ENCODE data around the gene RNF148.
"Not testable (repeated sequence)": the region's sequence is repeated elsewhere in the genome, so short reads cannot be mapped to it uniquely, and the experiment has no call there.

The RNF148 gene

GRCh38 chr7:122686360-122686878 lies 16.3 kb downstream of the RNF148 start:
- H3F3A ChIP-seq (ENCODE audit: low read depth): no peaks in the 10 kb centered on the region
- H3K4me3 ChIP-seq (ENCODE audit: low read length, poor library complexity, severe bottlenecking): no peak overlapping the region
- H3K9me3 ChIP-seq (ENCODE audit: insufficient read depth, low read depth, low read length): no peaks in the 10 kb centered on the region
- H3K36me3 ChIP-seq (ENCODE audit: insufficient read depth, low read length): no peaks in the 10 kb centered on the region
- TF ChIP-seq CTCF (conservative IDR thresholded peaks at IDR 0.05; ENCODE audit: low read length) (no peak), EZH2phosphoT487 (IDR thresholded peaks at IDR 0.05; ENCODE audit: borderline replicate concordance) (no peak)
- no peaks in the 10 kb centered on the region for H4K20me1 ChIP-seq (ENCODE audit: insufficient read depth, low read length, poor library complexity, severe bottlenecking)
- no peaks in the 10 kb centered on the region for H3K79me2 ChIP-seq (ENCODE audit: insufficient read depth, low read length)
- no peak overlapping the region for H2AFZ ChIP-seq (ENCODE audit: low read length)
- H3K4me2 ChIP-seq (ENCODE audit: low read depth, low read length, poor library complexity, severe bottlenecking): no peak overlapping the region
- H3K27me3 ChIP-seq (ENCODE audit: insufficient read depth, low read length, poor library complexity, severe bottlenecking): no peaks in the 10 kb centered on the region
- H3K4me1 ChIP-seq (ENCODE audit: insufficient read depth, low read length, poor library complexity, severe bottlenecking): no peaks in the 10 kb centered on the region
- no peaks in the 10 kb centered on the region for H3K9me2 ChIP-seq (replicated peaks; ENCODE audit: low read depth, low read length)
- H3K9ac ChIP-seq (ENCODE audit: low read depth, low read length, poor library complexity, severe bottlenecking): no peak overlapping the region

- H3K9ac ChIP-seq (ENCODE audit: low read depth, low read length, poor library complexity, severe bottlenecking): no peak overlapping the region
- TF ChIP-seq EZH2phosphoT487 (IDR thresholded peaks at IDR 0.05; ENCODE audit: borderline replicate concordance) (no peak), CTCF (conservative IDR thresholded peaks at IDR 0.05; ENCODE audit: low read length) (no peak)
These were observed 18.2 kb downstream of the RNF148 start for GRCh38 chr7:122684504-122684903.

GRCh38 chr7:122682815-122683550 lies 19.7 kb downstream of the RNF148 start:
- H4K20me1 ChIP-seq (ENCODE audit: insufficient read depth, low read length, poor library complexity, severe bottlenecking): no peaks in the 10 kb centered on the region

More at GRCh38 chr7:122684504-122684903, 18.2 kb downstream of the RNF148 start:
- Histone ChIP-seq H2AFZ (ENCODE audit: low read length) (no peak overlapping the region), H3K9me3 (ENCODE audit: insufficient read depth, low read depth, low read length) (no peaks in the 10 kb centered on the region), H3K4me2 (ENCODE audit: low read depth, low read length, poor library complexity, severe bottlenecking) (no peak overlapping the region), H3K4me1 (ENCODE audit: insufficient read depth, low read length, poor library complexity, severe bottlenecking) (no peaks in the 10 kb centered on the region), H4K20me1 (ENCODE audit: insufficient read depth, low read length, poor library complexity, severe bottlenecking) (no peaks in the 10 kb centered on the region), H3K9me2 (replicated peaks; ENCODE audit: low read depth, low read length) (no peaks in the 10 kb centered on the region), H3K36me3 (ENCODE audit: insufficient read depth, low read length) (no peaks in the 10 kb centered on the region), H3K4me3 (ENCODE audit: low read length, poor library complexity, severe bottlenecking) (no peak overlapping the region), H3K27me3 (ENCODE audit: insufficient read depth, low read length, poor library complexity, severe bottlenecking) (no peaks in the 10 kb centered on the region), H3K79me2 (ENCODE audit: insufficient read depth, low read length) (no peaks in the 10 kb centered on the region), H3F3A (ENCODE audit: low read depth) (no peaks in the 10 kb centered on the region)

GRCh38 chr7:122681186-122681585 lies 21.5 kb downstream of the RNF148 start:
- H3K27me3 ChIP-seq (ENCODE audit: insufficient read depth, low read length, poor library complexity, severe bottlenecking); H3K4me1 ChIP-seq (ENCODE audit: insufficient read depth, low read length, poor library complexity, severe bottlenecking); H3K9me3 ChIP-seq (ENCODE audit: insufficient read depth, low read depth, low read length); H3K9me2 ChIP-seq (replicated peaks; ENCODE audit: low read depth, low read length); H2AFZ ChIP-seq (ENCODE audit: low read length); H3K79me2 ChIP-seq (ENCODE audit: insufficient read depth, low read length); H3K9ac ChIP-seq (ENCODE audit: low read depth, low read length, poor library complexity, severe bottlenecking); H3F3A ChIP-seq (ENCODE audit: low read depth); H3K4me3 ChIP-seq (ENCODE audit: low read length, poor library complexity, severe bottlenecking); H3K36me3 ChIP-seq (ENCODE audit: insufficient read depth, low read length); H3K4me2 ChIP-seq (ENCODE audit: low read depth, low read length, poor library complexity, severe bottlenecking); H4K20me1 ChIP-seq (ENCODE audit: insufficient read depth, low read length, poor library complexity, severe bottlenecking): not testable (repeated sequence)

More at GRCh38 chr7:122682815-122683550, 19.7 kb downstream of the RNF148 start:
- H3K4me1 ChIP-seq (ENCODE audit: insufficient read depth, low read length, poor library complexity, severe bottlenecking): no peaks in the 10 kb centered on the region
- H3K9ac ChIP-seq (ENCODE audit: low read depth, low read length, poor library complexity, severe bottlenecking): no peak overlapping the region
- H3K9me3 ChIP-seq (ENCODE audit: insufficient read depth, low read depth, low read length): no peaks in the 10 kb centered on the region
- no peak overlapping the region for H3K4me2 ChIP-seq (ENCODE audit: low read depth, low read length, poor library complexity, severe bottlenecking)
- TF ChIP-seq CTCF (conservative IDR thresholded peaks at IDR 0.05; ENCODE audit: low read length) (no peak), EZH2phosphoT487 (IDR thresholded peaks at IDR 0.05; ENCODE audit: borderline replicate concordance) (no peak)
- no peaks in the 10 kb centered on the region for H3F3A ChIP-seq (ENCODE audit: low read depth)
- no peak overlapping the region for H2AFZ ChIP-seq (ENCODE audit: low read length)
- H3K36me3 ChIP-seq (ENCODE audit: insufficient read depth, low read length): no peaks in the 10 kb centered on the region
- H3K9me2 ChIP-seq (replicated peaks; ENCODE audit: low read depth, low read length): no peaks in the 10 kb centered on the region
- H3K79me2 ChIP-seq (ENCODE audit: insufficient read depth, low read length): no peaks in the 10 kb centered on the region
- H3K27me3 ChIP-seq (ENCODE audit: insufficient read depth, low read length, poor library complexity, severe bottlenecking): no peaks in the 10 kb centered on the region
- no peak overlapping the region for H3K4me3 ChIP-seq (ENCODE audit: low read length, poor library complexity, severe bottlenecking)

Measured in Loucy (cell line).